IPS-18a (cell line): ENCODE measurements around the gene ITGA3.
A peak's percentile ranks its signal among the peaks of the same experiment; 100 is the strongest.

Experiments
- H3K27ac ChIP-seq: one replicate; pipeline ENCODE4 v1.5.1; 2013; ENCODE audit warnings: low read length
- H3K27me3 ChIP-seq: one replicate; pipeline ENCODE4 v1.6.1; 2013; ENCODE audit warnings: mild to moderate bottlenecking, low read length; ENCODE audit not compliant: control insufficient read depth, insufficient read depth
- H3K36me3 ChIP-seq: one replicate; pipeline ENCODE4 v1.6.1; 2013; ENCODE audit warnings: low read depth, low read length; ENCODE audit not compliant: control insufficient read depth
- H3K4me1 ChIP-seq: one replicate; pipeline ENCODE4 v1.6.1; 2013; ENCODE audit warnings: low read depth, low read length; ENCODE audit not compliant: control insufficient read depth
- H3K4me3 ChIP-seq: one replicate; pipeline ENCODE4 v1.5.1; 2013; ENCODE audit warnings: low read length
- H3K9ac ChIP-seq: one replicate; pipeline ENCODE4 v1.6.1; 2013; ENCODE audit warnings: mild to moderate bottlenecking, low read length, moderate library complexity
- H3K9me3 ChIP-seq: one replicate; pipeline ENCODE4 v1.6.1; 2013; ENCODE audit warnings: low read depth, low read length; ENCODE audit not compliant: control insufficient read depth

ITGA3 gene

DNA sequence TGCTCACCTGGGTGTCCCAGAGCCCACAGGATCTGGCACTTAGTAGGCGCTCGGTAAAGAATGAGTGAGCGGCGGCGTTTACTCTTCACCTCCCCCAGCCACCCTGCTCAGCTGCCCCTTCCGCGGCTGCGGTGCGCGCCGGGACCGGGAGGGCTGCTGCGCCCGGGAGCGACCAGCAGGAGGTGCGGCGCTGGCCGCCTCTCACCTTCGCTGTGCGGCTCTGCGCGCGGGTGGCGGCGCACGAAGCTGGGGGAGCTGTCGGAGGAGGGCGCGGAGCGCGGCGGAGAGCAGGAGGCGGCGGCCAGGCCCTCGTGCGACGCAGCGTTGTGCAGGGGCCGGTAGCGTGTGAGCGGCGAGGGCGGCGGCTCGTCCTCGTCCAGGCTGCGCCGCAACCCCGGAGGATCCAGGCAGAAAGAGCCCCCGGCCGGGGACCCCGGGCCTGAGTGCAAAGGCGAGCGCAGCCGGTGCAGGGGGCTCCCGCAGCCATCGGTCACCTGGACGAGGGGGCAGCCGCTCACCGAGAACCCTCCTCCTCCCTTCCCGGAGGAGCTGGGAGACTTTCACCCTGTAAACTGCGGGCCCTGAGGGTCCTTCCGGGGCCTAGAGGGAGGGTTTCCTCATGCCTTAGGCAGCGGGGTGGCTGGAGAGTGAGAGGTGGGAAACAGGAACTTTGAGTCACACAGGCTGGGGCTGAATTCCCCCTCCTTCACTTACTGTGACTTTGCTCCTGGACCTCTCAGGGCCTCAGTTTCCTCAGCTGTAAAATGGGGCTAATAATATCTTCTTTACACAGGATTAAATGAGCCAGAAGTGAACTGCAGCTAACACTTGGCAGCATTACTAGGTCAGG is 61.5 kb downstream of the ITGA3 start:
- peak overlapping the region; percentile 14 for H3K9ac ChIP-seq
- H3K4me1 ChIP-seq = peaks cover 4% of the 10 kb centered on the region
- no peak overlapping the region for H3K27ac ChIP-seq
- no peaks in the 10 kb centered on the region for H3K9me3 ChIP-seq
- H3K27me3 ChIP-seq = peaks cover 27% of the 10 kb centered on the region
- no peaks in the 10 kb centered on the region for H3K36me3 ChIP-seq
- peak overlapping the region; percentile 32 for H3K4me3 ChIP-seq

DNA sequence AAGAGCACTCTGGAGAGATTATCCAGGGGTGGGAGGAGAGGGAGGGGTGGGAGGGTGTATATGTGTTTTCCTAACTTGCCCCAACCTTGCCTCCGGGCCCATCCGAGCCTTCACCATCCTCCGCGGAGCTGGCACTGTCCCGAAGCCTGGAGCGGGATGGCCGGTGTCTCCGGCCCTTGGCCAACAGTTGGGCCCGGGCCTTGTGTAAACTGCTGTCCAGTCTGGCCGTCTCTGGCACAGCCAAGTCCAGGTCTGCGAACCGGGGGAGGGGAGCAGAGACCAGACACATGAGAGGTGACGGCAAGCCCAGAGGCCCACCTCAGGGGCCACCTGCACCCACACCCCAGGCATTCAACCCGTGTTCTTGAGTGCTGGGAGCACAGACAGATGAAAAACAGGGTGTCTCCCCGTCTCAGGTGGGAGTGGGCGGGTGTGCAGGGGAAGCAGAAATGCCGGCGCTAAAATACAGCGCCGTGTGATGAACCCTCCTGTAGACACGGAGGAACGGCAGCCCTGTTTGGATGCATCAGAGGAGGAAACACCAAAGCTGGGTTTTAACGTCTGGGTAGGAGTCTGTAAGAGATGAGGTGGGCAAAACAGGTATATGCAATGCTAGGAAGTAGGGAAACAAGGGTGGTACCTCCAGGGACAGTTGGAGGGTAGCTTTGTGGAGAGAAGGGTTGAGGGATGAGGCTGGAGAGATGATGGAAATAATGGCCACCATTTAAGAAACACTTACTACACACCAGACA is 62.3 kb downstream of the ITGA3 start:
- Histone ChIP-seq H3K27ac (no peak overlapping the region), H3K36me3 (no peaks in the 10 kb centered on the region), H3K4me1 (peaks cover 10% of the 10 kb centered on the region), H3K9me3 (no peaks in the 10 kb centered on the region), H3K9ac (no peak overlapping the region), H3K27me3 (peaks cover 27% of the 10 kb centered on the region), H3K4me3 (no peak overlapping the region)

DNA sequence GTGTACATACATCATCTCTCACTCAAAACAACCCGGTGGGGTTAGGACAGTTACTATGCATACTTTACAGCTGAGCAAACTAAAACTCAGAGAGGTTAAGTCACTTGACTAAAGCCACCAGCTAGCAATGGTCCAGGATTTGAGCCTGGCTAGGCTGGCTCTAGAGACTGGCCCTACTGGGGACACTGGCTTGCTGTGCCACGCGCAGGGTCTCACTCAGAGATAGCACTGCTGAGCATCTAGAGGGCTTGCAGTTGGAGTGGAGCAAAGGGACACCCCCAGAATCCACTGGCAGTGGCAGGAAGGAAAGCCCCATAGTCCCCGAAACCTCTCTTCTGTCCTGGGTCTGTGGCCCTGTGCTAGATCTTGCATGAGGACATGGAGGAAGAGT is 62.9 kb downstream of the ITGA3 start:
- Histone ChIP-seq H3K36me3 (no peaks in the 10 kb centered on the region), H3K9ac (no peak overlapping the region), H3K27ac (no peak overlapping the region), H3K4me1 (peaks cover 16% of the 10 kb centered on the region), H3K27me3 (peaks cover 27% of the 10 kb centered on the region), H3K4me3 (no peak overlapping the region), H3K9me3 (no peaks in the 10 kb centered on the region)

DNA sequence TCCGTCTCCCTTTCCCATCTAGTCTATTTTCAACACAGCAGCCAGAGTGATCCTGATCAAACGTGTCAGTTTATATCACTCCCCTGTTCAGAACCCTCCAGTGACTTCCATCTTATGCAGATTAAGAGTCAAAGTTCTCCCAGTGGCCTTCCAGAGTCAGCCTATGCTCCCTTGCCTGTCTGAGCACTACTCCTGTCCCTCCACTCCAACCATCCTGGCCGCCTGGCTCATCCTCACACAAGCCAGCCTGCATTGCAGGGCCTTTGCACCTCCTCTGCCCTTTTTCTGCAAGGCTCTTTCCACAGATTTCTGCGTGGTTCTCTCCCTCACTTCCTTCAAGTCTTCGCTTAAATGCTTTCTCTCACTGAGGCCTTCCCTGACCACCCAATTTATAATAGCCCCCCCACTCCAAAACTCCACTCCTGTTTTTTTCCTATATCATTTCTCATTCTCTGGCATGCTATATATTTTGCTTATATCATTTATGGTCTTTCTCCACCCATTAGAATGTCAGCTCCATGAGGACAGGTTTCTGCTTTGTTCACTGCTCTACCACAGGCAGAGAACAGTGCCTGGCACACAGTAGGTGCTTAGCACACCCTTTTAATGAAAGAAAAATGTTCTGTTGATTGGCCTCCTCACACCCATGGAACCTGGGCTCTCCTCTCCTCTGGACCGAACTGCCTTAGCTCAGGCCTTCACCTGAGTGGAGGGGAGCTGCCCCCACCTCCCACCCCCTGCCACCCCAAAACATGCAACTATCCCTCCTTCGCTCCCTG is 64.8 kb downstream of the ITGA3 start:
- Histone ChIP-seq H3K4me1 (peaks cover 18% of the 10 kb centered on the region), H3K9ac (no peak overlapping the region), H3K4me3 (no peak overlapping the region), H3K27ac (no peak overlapping the region), H3K9me3 (no peaks in the 10 kb centered on the region), H3K36me3 (no peaks in the 10 kb centered on the region), H3K27me3 (peaks cover 27% of the 10 kb centered on the region)

DNA sequence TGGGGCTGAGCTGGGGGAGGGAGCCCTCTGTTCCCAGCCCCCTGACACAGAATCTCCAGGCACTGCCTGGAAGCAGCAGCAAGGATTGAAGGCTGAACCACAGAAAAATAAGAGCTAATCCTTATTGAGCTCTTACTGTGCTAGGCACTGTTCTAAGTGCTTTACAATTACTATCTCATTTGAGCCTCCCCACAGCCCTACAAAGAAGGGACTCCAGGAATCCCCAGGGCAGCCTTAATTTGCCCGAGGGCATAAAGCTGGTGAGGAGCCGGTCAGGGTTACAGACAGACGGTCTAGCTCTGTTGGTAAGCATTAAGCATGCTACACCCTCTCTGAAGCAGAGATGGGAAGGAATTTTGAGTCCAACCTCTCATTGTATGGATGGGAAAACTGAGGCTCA is 67.0 kb downstream of the ITGA3 start:
- Histone ChIP-seq H3K36me3 (no peaks in the 10 kb centered on the region), H3K9ac (no peak overlapping the region), H3K4me1 (peaks cover 23% of the 10 kb centered on the region), H3K4me3 (no peak overlapping the region), H3K27ac (no peak overlapping the region), H3K27me3 (peaks cover 19% of the 10 kb centered on the region), H3K9me3 (no peaks in the 10 kb centered on the region)

DNA sequence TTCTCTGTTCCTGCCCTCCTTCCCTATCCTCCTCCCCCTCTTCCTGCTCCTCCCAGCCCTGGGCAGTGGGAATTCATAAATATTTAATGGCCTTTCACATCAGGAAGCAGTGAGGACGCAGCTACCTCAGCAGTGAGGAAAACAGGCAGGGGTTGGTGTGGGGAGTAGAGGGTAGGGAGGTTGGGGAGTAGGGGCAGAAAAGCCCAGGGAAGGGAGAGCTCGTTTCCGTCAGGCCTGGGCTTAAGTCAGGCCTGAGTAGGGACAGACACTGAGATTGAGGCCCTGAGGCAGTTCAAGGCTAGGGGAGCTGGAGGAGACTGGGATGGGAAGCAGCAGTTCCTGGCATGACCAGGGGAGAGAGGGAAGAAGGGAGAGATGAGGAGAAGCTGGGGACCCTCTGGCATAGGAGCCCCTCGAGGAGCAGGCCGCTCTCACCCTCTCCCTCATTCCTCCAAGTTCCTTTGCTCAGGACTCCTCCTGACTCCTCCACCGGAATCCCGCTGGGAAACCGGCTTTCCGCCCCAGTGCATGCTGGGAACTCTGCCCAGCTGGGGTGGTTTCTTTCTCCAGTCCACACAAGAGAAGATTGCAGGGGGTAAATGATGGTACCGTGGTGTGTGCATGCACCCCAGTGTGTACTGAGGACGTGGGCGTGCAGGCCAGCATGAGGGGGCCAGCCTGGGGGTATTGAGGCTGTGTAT is 67.9 kb downstream of the ITGA3 start:
- Histone ChIP-seq H3K4me1 (peaks cover 25% of the 10 kb centered on the region), H3K9me3 (no peaks in the 10 kb centered on the region), H3K27ac (no peak overlapping the region), H3K9ac (no peak overlapping the region), H3K4me3 (no peak overlapping the region), H3K27me3 (peaks cover 11% of the 10 kb centered on the region), H3K36me3 (no peaks in the 10 kb centered on the region)

DNA sequence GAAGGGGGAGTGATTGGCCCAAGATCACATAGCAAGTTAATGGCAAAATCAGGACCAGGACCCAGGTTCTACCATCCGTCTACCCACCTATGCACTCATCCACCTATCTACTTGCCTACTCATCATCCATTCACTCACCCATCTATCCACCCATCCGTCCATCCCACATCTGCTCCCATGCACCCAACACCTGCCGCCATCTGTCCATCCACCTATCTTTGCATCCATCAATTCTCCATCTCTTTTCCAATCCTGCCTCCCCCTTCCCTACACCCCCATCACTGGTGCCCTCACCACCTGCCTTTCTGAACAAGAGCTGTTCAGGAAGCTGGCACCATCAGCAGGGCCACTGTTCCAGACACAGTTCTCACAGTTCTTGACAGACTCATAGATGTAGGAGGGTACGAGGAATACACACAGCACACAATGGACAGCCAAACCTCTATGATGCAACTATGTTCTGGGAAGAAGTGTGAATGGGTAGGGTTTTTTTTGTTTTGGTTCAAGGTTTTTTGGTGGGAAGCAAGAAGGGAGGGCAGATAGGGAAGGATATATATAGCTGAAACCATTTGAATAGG is 69.6 kb downstream of the ITGA3 start:
- Histone ChIP-seq H3K36me3 (no peaks in the 10 kb centered on the region), H3K4me3 (no peak overlapping the region), H3K27ac (no peak overlapping the region), H3K9me3 (no peaks in the 10 kb centered on the region), H3K9ac (no peak overlapping the region), H3K27me3 (peaks cover 5% of the 10 kb centered on the region), H3K4me1 (peaks cover 25% of the 10 kb centered on the region)

DNA sequence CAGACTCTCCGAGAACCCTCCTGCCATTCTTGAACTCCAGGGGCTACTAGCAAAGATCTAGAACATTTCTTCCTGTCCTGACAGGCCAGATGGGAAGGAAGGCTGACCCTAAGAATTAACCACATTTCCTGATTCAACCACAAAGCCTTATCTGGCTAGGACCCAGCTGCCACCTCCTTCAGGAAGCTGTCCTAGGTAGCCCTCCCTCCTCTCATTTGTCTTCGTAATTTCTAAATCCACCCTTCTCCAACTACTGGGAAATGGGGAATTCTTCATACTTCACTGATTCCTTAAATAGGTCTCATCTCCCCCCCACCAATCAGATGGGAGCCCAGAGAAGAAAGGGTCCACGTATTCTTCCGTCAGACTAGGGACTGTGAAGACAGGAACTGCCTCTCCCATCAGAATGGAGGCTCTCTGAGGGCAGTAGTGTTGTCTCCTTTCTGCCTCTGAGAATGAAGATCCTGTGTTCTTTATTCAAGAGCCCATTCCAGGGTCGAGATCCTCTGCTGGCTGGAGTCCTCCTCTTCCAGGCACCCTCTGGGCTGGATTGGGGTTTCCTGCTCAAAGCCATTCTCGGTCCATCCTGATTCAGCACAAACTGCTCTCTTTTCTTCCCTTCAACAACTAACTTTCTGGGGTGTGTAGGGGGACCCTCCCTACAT is 71.9 kb downstream of the ITGA3 start:
- no peaks in the 10 kb centered on the region for H3K9me3 ChIP-seq
- H3K36me3 ChIP-seq = no peaks in the 10 kb centered on the region
- H3K4me3 ChIP-seq = peak overlapping the region; percentile 28
- H3K4me1 ChIP-seq = peaks cover 28% of the 10 kb centered on the region
- H3K27me3 ChIP-seq = peaks cover 22% of the 10 kb centered on the region
- no peak overlapping the region for H3K9ac ChIP-seq
- no peak overlapping the region for H3K27ac ChIP-seq

DNA sequence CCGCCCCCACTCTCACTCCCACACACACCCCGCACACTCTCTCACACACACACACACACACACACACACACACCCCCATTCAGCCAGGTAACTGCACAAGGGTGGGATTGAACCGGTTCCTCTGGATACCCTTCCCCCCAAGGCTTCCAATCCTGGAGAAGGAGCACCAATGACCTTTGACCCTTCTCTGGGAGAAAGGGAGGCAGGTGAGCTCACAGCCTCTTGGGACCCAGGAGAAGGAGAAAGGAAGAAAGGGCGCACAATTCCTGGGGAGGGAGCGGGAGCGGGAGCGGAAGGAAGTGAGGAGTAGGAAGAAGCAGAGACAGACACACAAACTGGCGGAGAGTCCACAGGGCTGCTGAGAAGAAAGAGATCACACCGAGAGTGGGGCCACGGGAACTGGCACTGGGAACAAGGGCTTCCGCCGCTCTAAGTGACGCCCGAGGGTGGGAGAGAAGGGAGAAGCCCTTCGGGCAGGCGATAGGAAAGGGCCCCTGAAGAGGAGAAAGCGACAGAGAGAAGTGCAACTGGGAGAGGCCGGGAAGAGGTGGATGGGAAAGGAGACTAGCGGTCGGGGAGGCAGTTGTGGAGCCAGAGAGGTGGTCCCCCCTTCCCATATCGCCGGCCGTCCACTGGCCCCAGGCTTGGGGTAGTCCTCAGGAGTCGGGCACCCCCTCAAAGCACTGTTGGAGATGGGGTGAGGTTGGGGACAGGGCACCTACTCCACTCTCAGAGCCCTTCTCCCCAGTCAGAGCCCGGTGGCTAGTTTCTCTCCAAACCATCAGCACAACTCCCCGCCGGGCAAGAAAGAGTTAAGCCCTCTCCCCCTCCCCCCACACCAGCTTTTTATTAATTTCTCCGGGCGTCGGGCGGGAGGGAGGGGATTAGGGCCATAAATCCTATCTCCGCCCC is 72.8 kb downstream of the ITGA3 start:
- peak overlapping the region; percentile 45 for H3K4me3 ChIP-seq
- H3K9ac ChIP-seq = no peak overlapping the region
- no peaks in the 10 kb centered on the region for H3K9me3 ChIP-seq
- no peak overlapping the region for H3K27ac ChIP-seq
- H3K36me3 ChIP-seq = no peaks in the 10 kb centered on the region
- peaks cover 25% of the 10 kb centered on the region for H3K4me1 ChIP-seq
- peaks cover 22% of the 10 kb centered on the region for H3K27me3 ChIP-seq

DNA sequence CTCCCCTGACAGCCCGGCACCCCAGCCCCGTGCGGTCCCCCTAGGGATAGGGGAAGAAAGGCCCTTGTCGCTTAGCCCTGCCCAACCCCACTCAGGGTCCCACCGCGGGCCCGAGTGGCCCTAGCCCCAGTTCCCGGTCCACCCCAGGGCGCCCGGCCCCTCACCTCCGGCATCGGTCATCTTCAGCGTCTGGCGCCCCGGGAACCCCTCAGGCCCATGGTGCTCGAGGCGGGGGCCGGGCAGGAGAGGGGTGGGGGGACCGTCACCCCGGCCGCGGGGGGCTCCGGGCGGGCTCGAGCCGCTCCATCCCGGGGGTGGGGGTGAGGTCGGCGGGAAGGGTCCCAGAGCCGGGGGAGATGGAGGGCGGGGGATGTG is 73.4 kb downstream of the ITGA3 start:
- Histone ChIP-seq H3K9ac (no peak overlapping the region), H3K4me3 (peak overlapping the region; percentile 45)

More for the DNA sequence above, 73.4 kb downstream of the ITGA3 start:
- H3K27me3 ChIP-seq = peaks cover 22% of the 10 kb centered on the region
- H3K4me1 ChIP-seq = peaks cover 25% of the 10 kb centered on the region
- H3K27ac ChIP-seq = no peak overlapping the region
- no peaks in the 10 kb centered on the region for H3K36me3 ChIP-seq
- H3K9me3 ChIP-seq = no peaks in the 10 kb centered on the region
